Astrocyte of the spinal cord (primary cell): ENCODE measurements around the gene MAST2.
A peak's percentile ranks its signal among the peaks of the same experiment; 100 is the strongest.

Source experiments
- DNase-seq: peaks from one replicate; pipeline ENCODE4 v3.0.0; 2011; ENCODE audit warnings: low read depth, low spot score
- H3K4me3 ChIP-seq: 2 replicates; pipeline ENCODE4 v1.5.1; 2011; ENCODE audit warnings: low read depth, mild to moderate bottlenecking, low read length, moderate library complexity
- CTCF ChIP-seq: IDR thresholded peaks from 2 replicates; pipeline ENCODE4 v1.5.1; 2012; ENCODE audit warnings: low read depth, mild to moderate bottlenecking, low read length, inconsistent platforms
- in situ Hi-C: cut with HindIII; loops from 2 replicates; pipeline ENCODE4 v1.10.0; 2017; ENCODE audit warnings: low sequenced_read_pairs

Gene MAST2

DNA sequence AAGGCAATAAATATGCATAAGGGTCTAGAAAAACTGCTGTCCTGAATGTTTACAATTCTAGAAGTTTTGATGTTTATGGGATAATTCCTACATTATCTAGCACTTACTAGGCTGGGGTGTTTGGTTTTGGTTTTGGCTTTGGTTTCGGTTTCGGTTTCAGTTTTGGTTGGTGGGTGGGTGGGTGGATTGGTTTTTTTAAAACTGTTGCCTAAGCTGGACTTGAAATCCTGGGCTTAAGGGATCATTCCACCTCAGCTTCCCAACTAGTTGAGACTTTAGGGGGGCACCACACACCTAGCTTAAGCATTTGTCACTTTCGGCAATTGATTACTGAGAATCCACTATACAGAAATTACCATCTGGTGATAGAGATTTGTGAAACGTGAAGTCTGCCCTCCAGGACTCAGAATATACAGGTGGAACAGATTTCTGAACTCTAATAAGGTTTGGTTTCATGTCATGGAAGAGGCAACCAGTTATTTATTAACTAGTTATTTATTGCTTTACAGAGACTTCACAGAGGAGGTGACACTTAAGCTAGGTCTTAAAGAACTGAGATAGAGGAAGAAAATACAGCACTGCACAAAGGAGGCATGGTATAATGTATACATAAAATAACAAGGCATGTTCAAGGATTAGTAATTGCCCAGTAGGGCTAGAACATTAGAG, 259.4 kb downstream of the MAST2 start:
- H3K4me3 ChIP-seq: no peak overlapping the region
- in situ Hi-C loops: no loop called here
- peak; percentile 31 for DNase-seq
- no peak for TF ChIP-seq CTCF

GRCh38 chr1:46064708-46065107, 261.3 kb downstream of the MAST2 start:
- H3K4me3 ChIP-seq: no peak overlapping the region
- no peak for TF ChIP-seq CTCF
- DNase-seq: no peak
- in situ Hi-C loops: no loop called here

- DNase-seq: no peak
- no peak for TF ChIP-seq CTCF
- in situ Hi-C loops: no loop called here
- H3K4me3 ChIP-seq: no peak overlapping the region
Measured at GRCh38 chr1:46065405-46065804, 262.0 kb downstream of the MAST2 start.

DNA sequence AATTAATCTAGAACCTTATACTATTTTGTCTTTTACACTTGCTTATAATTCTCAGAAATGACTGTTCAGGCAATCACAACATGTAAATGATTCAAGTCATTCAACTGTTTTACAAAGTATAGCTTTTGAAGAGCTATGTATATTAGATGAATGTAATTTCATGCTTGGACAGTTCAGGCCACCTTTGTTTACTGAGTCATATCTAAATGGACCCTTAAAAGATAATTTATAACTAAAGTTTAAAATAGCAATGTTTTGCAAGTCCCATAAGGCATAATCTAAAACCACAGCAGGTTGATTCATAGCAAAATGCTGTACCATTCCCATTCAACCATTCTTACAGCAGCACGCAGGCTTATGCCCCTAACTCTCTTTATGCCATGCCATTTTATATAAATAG, 264.2 kb downstream of the MAST2 start:
- no peak for TF ChIP-seq CTCF
- DNase-seq: no peak
- H3K4me3 ChIP-seq: no peak overlapping the region
- in situ Hi-C loops: no loop called here

- no peak overlapping the region for H3K4me3 ChIP-seq
- no peak for TF ChIP-seq CTCF
- in situ Hi-C loops: no loop called here
- no peak for DNase-seq
Measured at GRCh38 chr1:46068525-46068924, 265.1 kb downstream of the MAST2 start.

DNA sequence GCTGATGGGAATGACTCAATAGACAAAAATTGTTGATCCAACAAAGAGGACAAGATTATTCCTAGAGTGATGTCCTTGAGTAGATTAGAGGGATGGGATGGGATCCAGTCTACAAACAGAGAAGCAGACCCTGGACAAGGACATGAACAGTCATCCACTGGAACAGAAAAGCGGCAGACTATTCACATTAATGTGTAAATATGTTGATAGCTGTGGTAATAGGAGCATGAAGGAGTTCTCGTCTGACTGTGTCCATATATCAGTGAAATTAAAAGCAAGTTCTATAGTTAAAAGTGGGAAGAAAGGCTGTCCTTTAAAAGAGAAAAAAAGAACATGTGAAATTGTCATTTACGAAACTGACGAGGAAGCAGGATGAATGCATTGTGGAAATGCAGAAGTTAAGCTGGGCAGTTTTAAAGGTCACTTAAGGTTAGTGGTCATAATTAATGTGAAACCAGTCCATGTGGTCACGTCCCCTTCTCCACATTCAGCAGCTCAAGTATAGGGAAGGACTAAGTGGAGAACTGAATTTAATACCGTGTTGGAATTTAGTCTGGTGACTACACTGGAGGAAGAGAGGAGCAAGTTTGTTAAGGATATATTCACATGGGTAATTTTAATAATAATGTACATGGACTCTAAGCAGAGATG, 266.9 kb downstream of the MAST2 start:
- TF ChIP-seq CTCF: no peak
- H3K4me3 ChIP-seq: no peak overlapping the region
- DNase-seq: no peak
- in situ Hi-C loops: no loop called here
